ENCODE measurements around the gene TMEM52. TPM values are rescaled to one million over a fixed set of nuclear protein-coding genes. Genes with fewer than 3 reads are reported as not detected.

TMEM52 gene
- total and polyA plus RNA-seq, 2 donors (not counting 3 experiments of a cell fraction or from before 2014, with no cell fraction given) = 1.6 to 1.7 TPM

GRCh38 chr1:1967151-1967550 is 48.1 kb upstream of the TMEM52 start:
- Histone ChIP-seq H3K4me1 (ENCODE audit: control insufficient read depth, extremely low read depth, insufficient read depth, low read length) (no peaks in the 10 kb centered on the region), H3K79me2 (ENCODE audit: control insufficient read depth, insufficient read depth, low read length) (no peaks in the 10 kb centered on the region), H3K9me1 (replicated peaks; ENCODE audit: control insufficient read depth, extremely low read depth, insufficient read depth, low read length) (no peaks in the 10 kb centered on the region), H3K9me3 (replicated peaks; ENCODE audit: control insufficient read depth, insufficient read depth, low read length) (no peaks in the 10 kb centered on the region), H4K20me1 (replicated peaks; ENCODE audit: control insufficient read depth, extremely low read depth, insufficient read depth, low read length) (no peaks in the 10 kb centered on the region), H3K4me3 (replicated peaks in 1 of 3; ENCODE audit: insufficient read depth in 1 of 3, low read depth in 1 of 3, low read length in 3 of 3) (no peak overlapping the region), H2AFZ (ENCODE audit: low read depth, low read length) (no peak overlapping the region), H3K4me2 (ENCODE audit: insufficient read depth, low read length) (no peak overlapping the region), H3K27me3 (ENCODE audit: control insufficient read depth in 2 of 2, insufficient read depth in 2 of 2, low read length in 2 of 2) (no peaks in the 10 kb centered on the region), H3K9ac (replicated peaks; ENCODE audit: extremely low read depth, insufficient read depth, low read length) (no peak overlapping the region), H3K36me3 (ENCODE audit: control insufficient read depth in 2 of 2, extremely low read depth in 1 of 2, insufficient read depth in 2 of 2, low read length in 2 of 2) (no peaks in the 10 kb centered on the region), H3K27ac (ENCODE audit: insufficient read depth, low read depth, low read length) (no peak overlapping the region)
- BruUV-seq (replicated peaks) = no TSS peak
- CTCF ChIA-PET = no interaction called here
- POLR2A ChIA-PET = interaction anchor here (0.7 kb wide), 1 partner anchor 1800 kb away, joined by 6 read pairs; no protein-coding TSS in a partner anchor
- dilution Hi-C loops (cut with MboI; ENCODE audit: extremely low pct_ligation_motif_present, low sequenced_read_pairs) (no loop called here), intact Hi-C loops (cut with micrococcal nuclease) (no loop called here)
- FAIRE-seq (no peak), DNase-seq (ENCODE audit: low read depth, low spot score) (no peak)
- TF ChIP-seq POLR2AphosphoS5 (IDR thresholded peaks at IDR 0.05; ENCODE audit: insufficient read depth, low read depth, low read length) (no peak), EZH2 (IDR thresholded peaks at IDR 0.05; ENCODE audit: borderline replicate concordance, low read depth, low read length, severe bottlenecking) (no peak), POLR2A (IDR thresholded peaks at IDR 0.05; ENCODE audit: low read depth, low read length) (no peak), FOS (IDR thresholded peaks at IDR 0.05; ENCODE audit: borderline replicate concordance, insufficient read depth, low read length) (no peak), MYC (IDR thresholded peaks at IDR 0.05; ENCODE audit: low read depth, low read length) (no peak), GATA2 (IDR thresholded peaks at IDR 0.05; ENCODE audit: insufficient read depth, insufficient read length, low read depth, low read length) (no peak), JUN (IDR thresholded peaks at IDR 0.05; ENCODE audit: borderline replicate concordance, insufficient read depth, insufficient read length, low read depth) (no peak)
- TF ChIP-seq, protein P1, sequence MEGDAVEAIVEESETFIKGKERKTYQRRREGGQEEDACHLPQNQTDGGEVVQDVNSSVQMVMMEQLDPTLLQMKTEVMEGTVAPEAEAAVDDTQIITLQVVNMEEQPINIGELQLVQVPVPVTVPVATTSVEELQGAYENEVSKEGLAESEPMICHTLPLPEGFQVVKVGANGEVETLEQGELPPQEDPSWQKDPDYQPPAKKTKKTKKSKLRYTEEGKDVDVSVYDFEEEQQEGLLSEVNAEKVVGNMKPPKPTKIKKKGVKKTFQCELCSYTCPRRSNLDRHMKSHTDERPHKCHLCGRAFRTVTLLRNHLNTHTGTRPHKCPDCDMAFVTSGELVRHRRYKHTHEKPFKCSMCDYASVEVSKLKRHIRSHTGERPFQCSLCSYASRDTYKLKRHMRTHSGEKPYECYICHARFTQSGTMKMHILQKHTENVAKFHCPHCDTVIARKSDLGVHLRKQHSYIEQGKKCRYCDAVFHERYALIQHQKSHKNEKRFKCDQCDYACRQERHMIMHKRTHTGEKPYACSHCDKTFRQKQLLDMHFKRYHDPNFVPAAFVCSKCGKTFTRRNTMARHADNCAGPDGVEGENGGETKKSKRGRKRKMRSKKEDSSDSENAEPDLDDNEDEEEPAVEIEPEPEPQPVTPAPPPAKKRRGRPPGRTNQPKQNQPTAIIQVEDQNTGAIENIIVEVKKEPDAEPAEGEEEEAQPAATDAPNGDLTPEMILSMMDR (IDR thresholded peaks at IDR 0.05; ENCODE audit: extremely low read depth in 1 of 2, insufficient read depth in 1 of 2, low read depth in 1 of 2, low read length in 2 of 2) = no peak
- TF ChIP-seq, protein P2, sequence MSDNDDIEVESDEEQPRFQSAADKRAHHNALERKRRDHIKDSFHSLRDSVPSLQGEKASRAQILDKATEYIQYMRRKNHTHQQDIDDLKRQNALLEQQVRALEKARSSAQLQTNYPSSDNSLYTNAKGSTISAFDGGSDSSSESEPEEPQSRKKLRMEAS (IDR thresholded peaks at IDR 0.05; ENCODE audit: insufficient read depth, insufficient read length) = no peak
